Astrocyte (in vitro differentiated cells and primary cell): ENCODE measurements around the gene NDEL1. TPM values are rescaled to one million over a fixed set of nuclear protein-coding genes. Genes with fewer than 3 reads are reported as not detected.
A peak's percentile ranks its signal among the peaks of the same experiment; 100 is the strongest.

ENCODE experiments used
- DNase-seq: peaks from one replicate; pipeline ENCODE4 v3.0.0-alpha.2; 2010; ENCODE audit warnings: low read depth
- FAIRE-seq: peaks from 2 replicates; lab custom pipeline; 2011; peaks lifted over from hg19 to GRCh38; lab: Jason Lieb, UNC
- H2AFZ ChIP-seq: 2 replicates; pipeline ENCODE4 v1.6.0; 2012; ENCODE audit warnings: low read depth, low read length, inconsistent platforms
- H3K27ac ChIP-seq: 2 replicates; pipeline ENCODE4 v1.5.1; 2011; ENCODE audit warnings: low read depth, low read length, inconsistent platforms
- H3K27me3 ChIP-seq: 2 replicates; pipeline ENCODE4 v1.6.0; 2011; ENCODE audit warnings: low read length, inconsistent platforms; ENCODE audit not compliant: insufficient read depth
- H3K36me3 ChIP-seq: 2 replicates; pipeline ENCODE4 v1.5.1; 2011; ENCODE audit warnings: low read length, inconsistent platforms; ENCODE audit not compliant: insufficient read depth
- H3K4me1 ChIP-seq: 2 replicates; pipeline ENCODE4 v1.5.1; 2011; ENCODE audit warnings: low read length, inconsistent platforms; ENCODE audit not compliant: insufficient read depth
- H3K4me2 ChIP-seq: 2 replicates; pipeline ENCODE4 v1.6.0; 2012; ENCODE audit warnings: low read length, inconsistent platforms
- H3K4me3 ChIP-seq: 2 replicates; pipeline ENCODE4 v1.5.1; 2011; ENCODE audit warnings: low read depth, mild to moderate bottlenecking, low read length, inconsistent platforms; ENCODE audit not compliant: insufficient read depth
- H3K79me2 ChIP-seq: 2 replicates; pipeline ENCODE4 v1.6.0; 2012; ENCODE audit warnings: mild to moderate bottlenecking, low read length, inconsistent platforms; ENCODE audit not compliant: insufficient read depth
- H3K9ac ChIP-seq: 2 replicates; pipeline ENCODE4 v1.6.0; 2012; ENCODE audit warnings: mild to moderate bottlenecking, low read length, inconsistent platforms
- H3K9me3 ChIP-seq: 2 replicates; pipeline ENCODE4 v1.5.1; 2012; ENCODE audit warnings: low read depth, mild to moderate bottlenecking, low read length, inconsistent platforms; ENCODE audit not compliant: insufficient read depth
- H4K20me1 ChIP-seq: 2 replicates; pipeline ENCODE4 v1.6.0; 2012; ENCODE audit warnings: low read length, inconsistent platforms; ENCODE audit not compliant: insufficient read depth
- H3K27ac Mint-ChIP-seq: one replicate; pipeline ENCODE4 v1.8.0; 2021; ENCODE audit warnings: mild to moderate bottlenecking, mixed read lengths; ENCODE audit not compliant: unreplicated experiment
- H3K27me3 Mint-ChIP-seq: one replicate; pipeline ENCODE4 v1.8.0; 2021; ENCODE audit warnings: low read depth, mixed read lengths; ENCODE audit not compliant: unreplicated experiment
- H3K36me3 Mint-ChIP-seq: one replicate; pipeline ENCODE4 v1.8.0; 2021; ENCODE audit warnings: low read depth, mixed read lengths; ENCODE audit not compliant: unreplicated experiment
- H3K4me1 Mint-ChIP-seq: one replicate; pipeline ENCODE4 v1.8.0; 2021; ENCODE audit warnings: low read depth, mixed read lengths; ENCODE audit not compliant: unreplicated experiment
- H3K4me3 Mint-ChIP-seq: one replicate; pipeline ENCODE4 v1.8.0; 2021; ENCODE audit warnings: mild to moderate bottlenecking, moderate library complexity, mixed read lengths; ENCODE audit not compliant: unreplicated experiment
- H3K9me3 Mint-ChIP-seq: one replicate; pipeline ENCODE4 v1.8.0; 2021; ENCODE audit warnings: mild to moderate bottlenecking, mixed read lengths; ENCODE audit not compliant: unreplicated experiment
- EZH2 ChIP-seq: IDR thresholded peaks from 2 replicates; pipeline ENCODE4 v1.6.1; 2012; ENCODE audit warnings: mild to moderate bottlenecking, low read length, inconsistent platforms; ENCODE audit not compliant: insufficient read depth
- total RNA-seq: library from RNA; stranded (reverse); gene quantifications from 2 replicates; pipeline ENCODE4 v1.2.1, GENCODE V29; 2021
- TF ChIP-seq, protein P1 (sequence below): IDR thresholded peaks from 2 replicates; pipeline ENCODE4 v1.5.1; 2011; ENCODE audit warnings: low read depth, mild to moderate bottlenecking, inconsistent platforms, low read length, moderate library complexity; ENCODE audit not compliant: insufficient read depth

The NDEL1 gene
- total RNA-seq, 1 donor from 2014 or later: 102 TPM

DNA sequence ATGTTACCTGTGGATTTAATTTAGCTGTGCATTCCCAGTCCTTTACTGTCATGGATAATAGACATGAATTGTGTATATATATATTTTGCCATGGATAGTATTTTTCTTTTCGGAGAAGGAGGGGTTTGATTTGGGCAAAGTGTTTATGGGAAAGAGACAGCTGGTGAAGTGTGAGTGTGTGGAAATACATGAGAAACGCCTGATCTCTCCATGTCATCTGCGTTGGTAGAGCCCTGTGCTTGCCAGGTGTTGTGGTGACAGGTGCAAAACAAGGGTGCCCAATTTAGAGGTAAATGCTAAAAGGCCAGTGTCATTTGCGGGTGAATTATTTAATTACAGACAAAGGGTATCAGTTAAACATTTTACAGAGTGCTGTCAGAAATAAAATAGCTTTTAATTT is 23.4 kb downstream of the NDEL1 start:
- Mint-ChIP-seq H3K27ac (no peak overlapping the region), H3K27me3 (no peaks in the 10 kb centered on the region), H3K4me1 (peaks cover 7% of the 10 kb centered on the region), H3K9me3 (no peaks in the 10 kb centered on the region), H3K36me3 (peaks cover 26% of the 10 kb centered on the region), H3K4me3 (no peak overlapping the region)
- FAIRE-seq (peak; percentile 17), DNase-seq (no peak)
- TF ChIP-seq, protein P1, sequence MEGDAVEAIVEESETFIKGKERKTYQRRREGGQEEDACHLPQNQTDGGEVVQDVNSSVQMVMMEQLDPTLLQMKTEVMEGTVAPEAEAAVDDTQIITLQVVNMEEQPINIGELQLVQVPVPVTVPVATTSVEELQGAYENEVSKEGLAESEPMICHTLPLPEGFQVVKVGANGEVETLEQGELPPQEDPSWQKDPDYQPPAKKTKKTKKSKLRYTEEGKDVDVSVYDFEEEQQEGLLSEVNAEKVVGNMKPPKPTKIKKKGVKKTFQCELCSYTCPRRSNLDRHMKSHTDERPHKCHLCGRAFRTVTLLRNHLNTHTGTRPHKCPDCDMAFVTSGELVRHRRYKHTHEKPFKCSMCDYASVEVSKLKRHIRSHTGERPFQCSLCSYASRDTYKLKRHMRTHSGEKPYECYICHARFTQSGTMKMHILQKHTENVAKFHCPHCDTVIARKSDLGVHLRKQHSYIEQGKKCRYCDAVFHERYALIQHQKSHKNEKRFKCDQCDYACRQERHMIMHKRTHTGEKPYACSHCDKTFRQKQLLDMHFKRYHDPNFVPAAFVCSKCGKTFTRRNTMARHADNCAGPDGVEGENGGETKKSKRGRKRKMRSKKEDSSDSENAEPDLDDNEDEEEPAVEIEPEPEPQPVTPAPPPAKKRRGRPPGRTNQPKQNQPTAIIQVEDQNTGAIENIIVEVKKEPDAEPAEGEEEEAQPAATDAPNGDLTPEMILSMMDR: no peak
- TF ChIP-seq EZH2: no peak
- Histone ChIP-seq H3K4me1 (no peaks in the 10 kb centered on the region), H3K4me2 (no peak overlapping the region), H2AFZ (no peak overlapping the region), H3K27ac (no peak overlapping the region), H3K79me2 (peaks cover 88% of the 10 kb centered on the region), H4K20me1 (peaks cover 85% of the 10 kb centered on the region), H3K36me3 (peaks cover 76% of the 10 kb centered on the region), H3K9ac (no peak overlapping the region), H3K27me3 (no peaks in the 10 kb centered on the region), H3K9me3 (no peaks in the 10 kb centered on the region), H3K4me3 (no peak overlapping the region)

DNA sequence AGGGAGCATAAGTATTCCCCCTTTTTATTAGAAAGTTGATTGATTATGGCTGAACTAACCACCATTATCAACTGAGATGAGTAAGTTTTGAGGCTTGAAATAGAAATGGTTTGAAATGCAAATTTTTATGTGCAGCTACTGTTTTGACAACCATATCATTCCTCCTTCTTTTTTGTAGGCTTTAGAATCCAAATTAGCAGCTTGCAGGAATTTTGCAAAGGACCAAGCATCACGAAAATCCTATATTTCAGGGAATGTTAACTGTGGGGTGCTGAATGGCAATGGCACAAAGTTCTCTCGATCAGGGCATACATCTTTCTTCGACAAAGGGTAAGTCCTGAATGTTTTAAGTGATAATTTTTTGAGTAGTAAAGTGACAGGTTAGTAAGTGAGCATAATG is 24.1 kb downstream of the NDEL1 start:
- Mint-ChIP-seq H3K27me3 (no peaks in the 10 kb centered on the region), H3K4me3 (no peak overlapping the region), H3K4me1 (peaks cover 7% of the 10 kb centered on the region), H3K9me3 (no peaks in the 10 kb centered on the region), H3K27ac (no peak overlapping the region), H3K36me3 (peaks cover 25% of the 10 kb centered on the region)
- Histone ChIP-seq H4K20me1 (peaks cover 89% of the 10 kb centered on the region), H2AFZ (no peak overlapping the region), H3K36me3 (peaks cover 75% of the 10 kb centered on the region), H3K9ac (no peak overlapping the region), H3K79me2 (peaks cover 91% of the 10 kb centered on the region), H3K4me1 (no peaks in the 10 kb centered on the region), H3K4me3 (no peak overlapping the region), H3K27ac (no peak overlapping the region), H3K9me3 (no peaks in the 10 kb centered on the region), H3K27me3 (no peaks in the 10 kb centered on the region), H3K4me2 (no peak overlapping the region)
- TF ChIP-seq EZH2: no peak
- FAIRE-seq (no peak), DNase-seq (no peak)

DNA sequence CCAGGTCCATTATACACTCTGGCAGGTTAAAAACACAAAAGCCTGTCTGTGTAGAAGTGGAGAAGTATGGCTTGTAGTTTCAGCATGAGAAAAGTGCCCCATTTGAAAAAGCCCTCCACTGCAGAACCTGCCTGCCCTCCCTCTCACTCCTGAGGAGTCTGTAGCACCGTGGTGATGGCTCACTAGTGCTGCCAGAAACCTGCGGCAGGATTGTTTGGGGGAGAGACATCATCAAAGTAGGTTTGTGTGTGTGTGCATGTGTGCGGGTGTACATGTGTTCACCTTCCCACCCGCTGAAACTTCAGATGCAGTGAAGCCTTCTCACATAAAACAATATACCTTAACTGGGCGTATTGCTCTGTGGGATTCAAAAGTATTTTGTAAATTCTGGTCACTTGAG is 26.9 kb downstream of the NDEL1 start:
- H3K4me3 Mint-ChIP-seq: no peak overlapping the region

More for the DNA sequence above, 26.9 kb downstream of the NDEL1 start:
- Histone ChIP-seq H3K27ac (no peak overlapping the region), H3K4me3 (no peak overlapping the region), H3K27me3 (no peaks in the 10 kb centered on the region), H3K9me3 (no peaks in the 10 kb centered on the region), H2AFZ (no peak overlapping the region), H3K79me2 (peaks cover 97% of the 10 kb centered on the region), H3K4me1 (no peaks in the 10 kb centered on the region), H3K4me2 (no peak overlapping the region), H3K36me3 (peaks cover 69% of the 10 kb centered on the region), H4K20me1 (peaks cover 96% of the 10 kb centered on the region), H3K9ac (no peak overlapping the region)
- DNase-seq (no peak), FAIRE-seq (no peak)
- H3K27ac Mint-ChIP-seq: no peak overlapping the region
- H3K27me3 Mint-ChIP-seq: no peaks in the 10 kb centered on the region
- TF ChIP-seq EZH2: no peak
- TF ChIP-seq, protein P1: no peak
- H3K9me3 Mint-ChIP-seq: no peaks in the 10 kb centered on the region
- peaks cover 16% of the 10 kb centered on the region for H3K4me1 Mint-ChIP-seq
- H3K36me3 Mint-ChIP-seq: peaks cover 17% of the 10 kb centered on the region
